CD4-positive, alpha-beta memory T cell (primary cell): ENCODE data around the gene ERFE. TPM values are rescaled to one million over a fixed set of nuclear protein-coding genes. Genes with fewer than 3 reads are reported as not detected.

ENCODE experiments used
- CTCF ChIA-PET: fragments of 350-600 bp; sonication (Branson Sonifier 250); formaldehyde crosslinking; loops from one replicate; lab custom pipeline; 2021; ENCODE audit warnings: inconsistent platforms; ENCODE audit not compliant: partially characterized antibody; lab: Charles Lee
- POLR2A ChIA-PET: fragments of 350-600 bp; sonication (Branson Sonifier 250); formaldehyde crosslinking; loops from one replicate; lab custom pipeline; 2021; ENCODE audit not compliant: partially characterized antibody; lab: Charles Lee
- DNase-seq, 5 donors: peaks; one replicate each; pipeline versions ENCODE4 v3.0.0 to v3.0.0-alpha.2; 2020 to 2022; ENCODE audit warnings: mixed read lengths in 1 of 5
- H3K27ac ChIP-seq: one replicate; pipeline ENCODE4 v1.7.0; 2013; ENCODE audit warnings: low read depth, low read length
- H3K27me3 ChIP-seq: 2 replicates; pipeline ENCODE4 v1.7.0; 2013; ENCODE audit warnings: mild to moderate bottlenecking, low read length, moderate library complexity; ENCODE audit not compliant: insufficient read depth
- H3K36me3 ChIP-seq: 2 replicates; pipeline ENCODE4 v1.7.0; 2013; ENCODE audit warnings: mild to moderate bottlenecking, low read length, moderate library complexity; ENCODE audit not compliant: insufficient read depth
- H3K4me1 ChIP-seq: 2 replicates; pipeline ENCODE4 v1.7.0; 2013; ENCODE audit warnings: mild to moderate bottlenecking, low read length, moderate library complexity; ENCODE audit not compliant: insufficient read depth
- H3K4me3 ChIP-seq, 2 donors: one replicate each; pipeline ENCODE4 v1.7.0; 2013; ENCODE audit warnings: low read length in 2 of 2, mild to moderate bottlenecking in 1 of 2
- H3K9me3 ChIP-seq, 2 donors: one replicate each; pipeline ENCODE4 v1.7.0; 2013; ENCODE audit warnings: low read length in 2 of 2, control low read depth in 1 of 2; ENCODE audit not compliant: control insufficient read depth in 1 of 2
- H3K27ac Mint-ChIP-seq, 7 donors: one replicate each; pipeline ENCODE4 v1.8.0; 2020 to 2021; ENCODE audit warnings: mixed read lengths in 7 of 7, mild to moderate bottlenecking in 6 of 7, inconsistent platforms in 3 of 7, moderate library complexity in 3 of 7
- H3K27me3 Mint-ChIP-seq, 2 donors: one replicate each; pipeline ENCODE4 v1.8.0; 2020 to 2021; ENCODE audit warnings: mixed read lengths in 2 of 2
- H3K36me3 Mint-ChIP-seq, 2 donors: one replicate each; pipeline ENCODE4 v1.8.0; 2020 to 2021; ENCODE audit warnings: mixed read lengths in 2 of 2, inconsistent platforms in 1 of 2, mild to moderate bottlenecking in 1 of 2
- H3K4me1 Mint-ChIP-seq, 4 donors: one replicate each; pipeline ENCODE4 v1.8.0; 2020 to 2021; ENCODE audit warnings: mixed read lengths in 4 of 4, mild to moderate bottlenecking in 1 of 4
- H3K4me3 Mint-ChIP-seq, 8 donors: one replicate each; pipeline ENCODE4 v1.8.0; 2020 to 2021; ENCODE audit warnings: mixed read lengths in 8 of 8, mild to moderate bottlenecking in 7 of 8, moderate library complexity in 6 of 8, inconsistent platforms in 3 of 8
- H3K9me3 Mint-ChIP-seq, 8 donors: one replicate each; pipeline ENCODE4 v1.8.0; 2020 to 2021; ENCODE audit warnings: mixed read lengths in 8 of 8, mild to moderate bottlenecking in 5 of 8, inconsistent platforms in 3 of 8, moderate library complexity in 1 of 8
- intact Hi-C: fragments of 100-400 bp; cut with micrococcal nuclease; formaldehyde crosslinking; loops from one replicate; pipeline ENCODE4 v1.15.1; 2023
- polyA plus RNA-seq, 2 donors: library from polyadenylated mRNA; unstranded; fragments of 300-500 nt; fragmentation: Illumina TruSeq; gene quantifications; one replicate each; pipeline ENCODE4 v1.2.3, GENCODE V29; 2021
- total RNA-seq, 2 experiments: library from RNA; stranded (reverse); gene quantifications; one replicate each; pipeline ENCODE4 v1.2.3, GENCODE V29; 2021

Gene ERFE
- total and polyA plus RNA-seq, 4 experiments from 2014 or later: not detected

- ChIA-PET CTCF (no interaction called here), POLR2A (no interaction called here)
- Mint-ChIP-seq H3K9me3 (no peaks in the 10 kb centered on the region), H3K4me1 (peaks cover 4 to 18% (median 12%) of the 10 kb centered on the region in 4 donors), H3K4me3 (peak overlapping the region in 1 of 8 donors; percentile 76), H3K27ac (no peak overlapping the region), H3K36me3 (no peaks in the 10 kb centered on the region), H3K27me3 (peaks cover 16 to 17% of the 10 kb centered on the region in 2 donors)
- H3K9me3 ChIP-seq: no peaks in the 10 kb centered on the region
- H3K4me3 ChIP-seq: no peak overlapping the region
- H3K36me3 ChIP-seq: no peaks in the 10 kb centered on the region
- no peak for DNase-seq
- H3K27ac ChIP-seq: no peak overlapping the region
- peaks cover 7% of the 10 kb centered on the region for H3K4me1 ChIP-seq
- peaks cover 13% of the 10 kb centered on the region for H3K27me3 ChIP-seq
- intact Hi-C loops: loop anchor here (1.0 kb wide), 1 partner anchor 103 kb away; no protein-coding TSS in a partner anchor
Observed at GRCh38 chr2:238160206-238161129, 1.7 kb downstream of the ERFE start.

- H3K4me1 ChIP-seq: peaks cover 7% of the 10 kb centered on the region
- intact Hi-C loops: no loop called here
- ChIA-PET POLR2A (no interaction called here), CTCF (no interaction called here)
- DNase-seq: no peak
- H3K27me3 Mint-ChIP-seq: peaks cover 16 to 17% of the 10 kb centered on the region in 2 donors
- H3K4me1 Mint-ChIP-seq: peaks cover 4 to 19% (median 12%) of the 10 kb centered on the region in 4 donors
- H3K36me3 Mint-ChIP-seq: no peaks in the 10 kb centered on the region
- no peak overlapping the region for H3K4me3 ChIP-seq
- H3K27ac ChIP-seq: no peak overlapping the region
- peak overlapping the region in 1 of 8 donors; percentile 13 for H3K4me3 Mint-ChIP-seq
- H3K9me3 Mint-ChIP-seq: no peaks in the 10 kb centered on the region
- no peaks in the 10 kb centered on the region for H3K9me3 ChIP-seq
- peaks cover 13% of the 10 kb centered on the region for H3K27me3 ChIP-seq
- no peak overlapping the region for H3K27ac Mint-ChIP-seq
- H3K36me3 ChIP-seq: no peaks in the 10 kb centered on the region
Observed at GRCh38 chr2:238161291-238162051, 2.7 kb downstream of the ERFE start.

GRCh38 chr2:238162251-238162845, 3.6 kb downstream of the ERFE start:
- ChIA-PET CTCF (no interaction called here), POLR2A (no interaction called here)
- intact Hi-C loops: no loop called here
- Histone ChIP-seq H3K27me3 (peaks cover 13% of the 10 kb centered on the region), H3K27ac (no peak overlapping the region), H3K4me1 (peaks cover 7% of the 10 kb centered on the region), H3K9me3 (no peaks in the 10 kb centered on the region), H3K36me3 (no peaks in the 10 kb centered on the region), H3K4me3 (no peak overlapping the region)
- Mint-ChIP-seq H3K36me3 (no peaks in the 10 kb centered on the region), H3K4me3 (no peak overlapping the region), H3K27ac (no peak overlapping the region), H3K4me1 (peaks cover 4 to 19% (median 12%) of the 10 kb centered on the region in 4 donors), H3K27me3 (peaks cover 16 to 17% of the 10 kb centered on the region in 2 donors), H3K9me3 (no peaks in the 10 kb centered on the region)
- no peak for DNase-seq

- Mint-ChIP-seq H3K27me3 (peaks cover 16 to 17% of the 10 kb centered on the region in 2 donors), H3K4me1 (peaks cover 4 to 19% (median 12%) of the 10 kb centered on the region in 4 donors), H3K4me3 (no peak overlapping the region), H3K36me3 (peaks cover 0 to 3% of the 10 kb centered on the region in 2 donors), H3K27ac (no peak overlapping the region), H3K9me3 (no peaks in the 10 kb centered on the region)
- POLR2A ChIA-PET: no interaction called here
- intact Hi-C loops: no loop called here
- Histone ChIP-seq H3K4me3 (no peak overlapping the region), H3K4me1 (peaks cover 7% of the 10 kb centered on the region), H3K36me3 (no peaks in the 10 kb centered on the region), H3K27me3 (peaks cover 13% of the 10 kb centered on the region), H3K27ac (no peak overlapping the region), H3K9me3 (no peaks in the 10 kb centered on the region)
- no peak for DNase-seq
- CTCF ChIA-PET: no interaction called here
Observed at GRCh38 chr2:238162846-238163441, 4.2 kb downstream of the ERFE start.

- H3K9me3 Mint-ChIP-seq: no peaks in the 10 kb centered on the region
- Histone ChIP-seq H3K27me3 (peaks cover 13% of the 10 kb centered on the region), H3K4me3 (no peak overlapping the region), H3K27ac (no peak overlapping the region), H3K36me3 (no peaks in the 10 kb centered on the region), H3K9me3 (no peaks in the 10 kb centered on the region), H3K4me1 (peaks cover 7% of the 10 kb centered on the region)
- CTCF ChIA-PET: no interaction called here
- POLR2A ChIA-PET: no interaction called here
- H3K4me3 Mint-ChIP-seq: no peak overlapping the region
- H3K27me3 Mint-ChIP-seq: peaks cover 16 to 17% of the 10 kb centered on the region in 2 donors
- DNase-seq: no peak
- H3K36me3 Mint-ChIP-seq: peaks cover 3 to 8% of the 10 kb centered on the region in 2 donors
- H3K4me1 Mint-ChIP-seq: peaks cover 4 to 19% (median 12%) of the 10 kb centered on the region in 4 donors
- no peak overlapping the region for H3K27ac Mint-ChIP-seq
- intact Hi-C loops: no loop called here
Observed at GRCh38 chr2:238163481-238164198, 4.9 kb downstream of the ERFE start.

GRCh38 chr2:238164906-238165287, 6.1 kb downstream of the ERFE start:
- intact Hi-C loops: no loop called here
- Histone ChIP-seq H3K9me3 (no peaks in the 10 kb centered on the region), H3K27ac (no peak overlapping the region), H3K4me3 (no peak overlapping the region), H3K36me3 (peaks cover 11% of the 10 kb centered on the region), H3K4me1 (no peaks in the 10 kb centered on the region), H3K27me3 (peaks cover 5% of the 10 kb centered on the region)
- CTCF ChIA-PET: no interaction called here
- Mint-ChIP-seq H3K27ac (peak overlapping the region in 1 of 7 donors; percentile 80), H3K27me3 (peaks cover 10% of the 10 kb centered on the region in 2 donors), H3K36me3 (peaks cover 10 to 20% of the 10 kb centered on the region in 2 donors), H3K4me3 (peak overlapping the region in 1 of 8 donors; percentile 20), H3K9me3 (no peaks in the 10 kb centered on the region), H3K4me1 (peaks cover 0 to 12% (median 6%) of the 10 kb centered on the region in 4 donors)
- DNase-seq: no peak
- POLR2A ChIA-PET: no interaction called here
